Measurements from ENCODE around the gene THSD4.

The THSD4 gene

DNA sequence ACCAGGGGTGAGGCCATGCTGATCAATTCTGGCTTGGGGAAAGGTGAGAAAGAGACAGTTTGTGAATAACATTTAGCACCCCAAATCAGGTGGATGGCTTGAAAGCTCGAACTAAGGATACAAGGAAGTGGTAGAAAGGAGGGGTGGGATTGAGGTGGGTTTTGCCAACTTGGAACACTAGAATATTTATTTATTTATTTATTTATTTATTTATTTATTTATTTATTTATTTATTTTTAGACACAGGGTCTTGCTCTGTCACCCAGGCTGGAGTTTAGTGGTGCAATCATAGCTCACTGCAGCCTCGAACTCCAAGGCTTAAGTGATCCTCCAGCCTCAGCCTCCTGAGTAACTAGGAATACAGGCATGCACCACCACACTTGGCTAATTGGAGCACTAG is 31.0 kb upstream of the THSD4 start:
- Histone ChIP-seq H3K9me3 (ENCODE audit: low read length) (no peaks in the 10 kb centered on the region), H3K4me3 (ENCODE audit: low read depth in 1 of 2, low read length in 2 of 2) (no peak overlapping the region), H3K4me1 (ENCODE audit: insufficient read depth, low read length) (peaks cover 14% of the 10 kb centered on the region), H3K27ac (ENCODE audit: low read depth, low read length) (no peak overlapping the region), H3K27me3 (ENCODE audit: control insufficient read depth in 1 of 2, insufficient read depth in 2 of 2, low read length in 2 of 2) (no peaks in the 10 kb centered on the region), H3K9ac (ENCODE audit: low read length) (no peak overlapping the region), H3K36me3 (ENCODE audit: insufficient read depth, low read length) (no peaks in the 10 kb centered on the region)

DNA sequence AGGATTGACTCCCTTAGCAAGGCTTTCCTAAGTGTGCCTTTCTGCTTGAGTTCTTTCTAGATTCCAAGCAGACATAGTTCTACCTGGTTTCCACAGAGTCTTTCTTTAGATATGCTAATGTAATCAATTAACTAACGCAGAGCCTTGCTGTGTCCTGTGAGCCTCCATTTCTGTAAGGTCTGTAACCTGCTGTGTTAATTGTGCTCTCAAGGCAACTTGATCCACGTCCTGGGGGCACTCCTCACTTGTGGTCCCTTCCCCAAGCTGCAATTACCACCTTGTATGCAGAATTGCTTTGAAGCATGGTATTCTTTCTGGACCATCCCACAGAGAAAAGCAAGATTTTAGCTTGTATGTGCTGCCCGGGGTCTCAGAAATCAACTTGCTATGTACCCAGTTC is 29.5 kb upstream of the THSD4 start:
- Histone ChIP-seq H3K27me3 (ENCODE audit: control insufficient read depth in 1 of 2, insufficient read depth in 2 of 2, low read length in 2 of 2) (no peaks in the 10 kb centered on the region), H3K4me1 (ENCODE audit: insufficient read depth, low read length) (peaks cover 14% of the 10 kb centered on the region), H3K4me3 (ENCODE audit: low read depth in 1 of 2, low read length in 2 of 2) (no peak overlapping the region), H3K9ac (ENCODE audit: low read length) (no peak overlapping the region), H3K9me3 (ENCODE audit: low read length) (no peaks in the 10 kb centered on the region), H3K27ac (ENCODE audit: low read depth, low read length) (no peak overlapping the region), H3K36me3 (ENCODE audit: insufficient read depth, low read length) (no peaks in the 10 kb centered on the region)

- H3K4me1 ChIP-seq (ENCODE audit: insufficient read depth, low read length) = peaks cover 6% of the 10 kb centered on the region
- H3K4me3 ChIP-seq (ENCODE audit: low read depth in 1 of 2, low read length in 2 of 2) = no peak overlapping the region
- no peak overlapping the region for H3K27ac ChIP-seq (ENCODE audit: low read depth, low read length)
- no peaks in the 10 kb centered on the region for H3K27me3 ChIP-seq (ENCODE audit: control insufficient read depth in 1 of 2, insufficient read depth in 2 of 2, low read length in 2 of 2)
- H3K9me3 ChIP-seq (ENCODE audit: low read length) = no peaks in the 10 kb centered on the region
- H3K9ac ChIP-seq (ENCODE audit: low read length) = no peak overlapping the region
- H3K36me3 ChIP-seq (ENCODE audit: insufficient read depth, low read length) = no peaks in the 10 kb centered on the region
Measured at GRCh38 chr15:71088155-71088554, 27.1 kb upstream of the THSD4 start.

DNA sequence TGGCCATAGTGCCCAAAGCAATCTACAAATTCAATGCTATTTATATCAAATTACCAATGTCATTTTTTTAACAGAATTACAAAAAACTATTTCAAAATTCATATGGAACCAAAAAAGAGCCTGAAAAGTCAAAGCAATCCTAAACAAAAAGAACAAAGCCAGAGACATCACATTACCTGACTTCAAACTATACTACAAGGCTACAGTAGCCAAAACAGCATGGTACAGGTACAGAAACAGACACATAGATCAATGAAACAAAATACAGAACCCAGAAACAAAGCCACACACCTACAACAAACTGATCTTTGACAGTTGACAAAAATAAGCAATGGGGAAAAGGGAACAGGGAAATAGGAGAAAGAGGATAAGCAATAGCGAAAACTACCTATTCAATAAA is 26.6 kb upstream of the THSD4 start:
- Histone ChIP-seq H3K4me3 (ENCODE audit: low read depth in 1 of 2, low read length in 2 of 2) (no peak overlapping the region), H3K27me3 (ENCODE audit: control insufficient read depth in 1 of 2, insufficient read depth in 2 of 2, low read length in 2 of 2) (no peaks in the 10 kb centered on the region), H3K9ac (ENCODE audit: low read length) (no peak overlapping the region), H3K4me1 (ENCODE audit: insufficient read depth, low read length) (peaks cover under 1% of the 10 kb centered on the region), H3K36me3 (ENCODE audit: insufficient read depth, low read length) (no peaks in the 10 kb centered on the region), H3K9me3 (ENCODE audit: low read length) (no peaks in the 10 kb centered on the region), H3K27ac (ENCODE audit: low read depth, low read length) (no peak overlapping the region)

DNA sequence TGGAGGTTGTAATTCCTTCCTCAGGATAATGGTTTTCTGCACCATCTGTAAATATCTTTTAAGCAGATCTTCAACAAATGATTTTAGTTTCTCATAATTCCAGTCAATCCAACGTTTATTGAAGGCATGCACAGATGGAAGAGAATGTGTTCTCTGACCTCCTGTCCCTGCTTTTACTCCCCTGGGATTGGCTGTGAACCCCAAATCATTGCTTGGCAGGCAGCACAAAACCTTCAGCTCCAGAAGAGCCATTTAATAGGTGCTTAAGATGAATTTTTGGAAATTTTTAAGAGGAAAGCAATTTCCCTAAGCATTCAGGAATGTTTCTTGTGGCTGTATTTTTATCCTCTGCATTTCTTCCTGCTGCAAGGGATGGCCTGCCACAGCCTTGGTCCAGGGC is 25.5 kb upstream of the THSD4 start:
- no peaks in the 10 kb centered on the region for H3K27me3 ChIP-seq (ENCODE audit: control insufficient read depth in 1 of 2, insufficient read depth in 2 of 2, low read length in 2 of 2)
- no peaks in the 10 kb centered on the region for H3K4me1 ChIP-seq (ENCODE audit: insufficient read depth, low read length)
- no peak overlapping the region for H3K9ac ChIP-seq (ENCODE audit: low read length)
- H3K4me3 ChIP-seq (ENCODE audit: low read depth in 1 of 2, low read length in 2 of 2) = no peak overlapping the region
- no peak overlapping the region for H3K27ac ChIP-seq (ENCODE audit: low read depth, low read length)
- no peaks in the 10 kb centered on the region for H3K36me3 ChIP-seq (ENCODE audit: insufficient read depth, low read length)
- H3K9me3 ChIP-seq (ENCODE audit: low read length) = no peaks in the 10 kb centered on the region

GRCh38 chr15:71091601-71092000 is 23.7 kb upstream of the THSD4 start:
- Histone ChIP-seq H3K9ac (ENCODE audit: low read length) (no peak overlapping the region), H3K27ac (ENCODE audit: low read depth, low read length) (no peak overlapping the region), H3K9me3 (ENCODE audit: low read length) (no peaks in the 10 kb centered on the region), H3K4me1 (ENCODE audit: insufficient read depth, low read length) (no peaks in the 10 kb centered on the region), H3K27me3 (ENCODE audit: control insufficient read depth in 1 of 2, insufficient read depth in 2 of 2, low read length in 2 of 2) (no peaks in the 10 kb centered on the region), H3K36me3 (ENCODE audit: insufficient read depth, low read length) (no peaks in the 10 kb centered on the region), H3K4me3 (ENCODE audit: low read depth in 1 of 2, low read length in 2 of 2) (no peak overlapping the region)

GRCh38 chr15:71092056-71092600 is 23.1 kb upstream of the THSD4 start:
- Histone ChIP-seq H3K9me3 (ENCODE audit: low read length) (no peaks in the 10 kb centered on the region), H3K4me3 (ENCODE audit: low read depth in 1 of 2, low read length in 2 of 2) (no peak overlapping the region), H3K9ac (ENCODE audit: low read length) (no peak overlapping the region), H3K4me1 (ENCODE audit: insufficient read depth, low read length) (no peaks in the 10 kb centered on the region), H3K27ac (ENCODE audit: low read depth, low read length) (no peak overlapping the region), H3K36me3 (ENCODE audit: insufficient read depth, low read length) (no peaks in the 10 kb centered on the region), H3K27me3 (ENCODE audit: control insufficient read depth in 1 of 2, insufficient read depth in 2 of 2, low read length in 2 of 2) (no peaks in the 10 kb centered on the region)

GRCh38 chr15:71093054-71094024 is 21.9 kb upstream of the THSD4 start:
- H3K9ac ChIP-seq (ENCODE audit: low read length) = no peak overlapping the region
- no peaks in the 10 kb centered on the region for H3K4me1 ChIP-seq (ENCODE audit: insufficient read depth, low read length)
- no peaks in the 10 kb centered on the region for H3K9me3 ChIP-seq (ENCODE audit: low read length)
- H3K36me3 ChIP-seq (ENCODE audit: insufficient read depth, low read length) = no peaks in the 10 kb centered on the region
- H3K4me3 ChIP-seq (ENCODE audit: low read depth in 1 of 2, low read length in 2 of 2) = no peak overlapping the region
- H3K27me3 ChIP-seq (ENCODE audit: control insufficient read depth in 1 of 2, insufficient read depth in 2 of 2, low read length in 2 of 2) = no peaks in the 10 kb centered on the region
- H3K27ac ChIP-seq (ENCODE audit: low read depth, low read length) = no peak overlapping the region

GRCh38 chr15:71094137-71094536 is 21.1 kb upstream of the THSD4 start:
- Histone ChIP-seq H3K27ac (ENCODE audit: low read depth, low read length) (no peak overlapping the region), H3K36me3 (ENCODE audit: insufficient read depth, low read length) (no peaks in the 10 kb centered on the region), H3K27me3 (ENCODE audit: control insufficient read depth in 1 of 2, insufficient read depth in 2 of 2, low read length in 2 of 2) (no peaks in the 10 kb centered on the region), H3K4me3 (ENCODE audit: low read depth in 1 of 2, low read length in 2 of 2) (no peak overlapping the region), H3K9me3 (ENCODE audit: low read length) (no peaks in the 10 kb centered on the region), H3K9ac (ENCODE audit: low read length) (no peak overlapping the region), H3K4me1 (ENCODE audit: insufficient read depth, low read length) (no peaks in the 10 kb centered on the region)

DNA sequence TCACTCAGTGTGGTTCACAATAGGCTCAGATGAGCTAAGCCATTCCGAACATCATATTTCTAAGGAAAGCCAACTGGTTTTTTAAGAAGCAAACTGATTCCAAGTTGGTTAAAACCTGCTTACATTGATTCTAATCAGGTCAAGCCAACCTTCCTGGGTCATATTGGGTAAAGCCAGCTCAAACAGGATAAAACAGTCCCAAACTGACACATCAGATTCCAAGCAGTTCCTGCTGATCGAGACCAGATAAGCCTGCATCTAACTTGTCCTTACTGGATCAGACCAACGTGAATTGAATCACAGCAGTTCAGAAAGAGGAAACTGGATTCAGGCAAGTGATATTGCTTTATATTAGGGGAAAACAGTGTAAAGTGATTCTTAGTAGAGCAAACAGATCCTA is 18.6 kb upstream of the THSD4 start:
- no peaks in the 10 kb centered on the region for H3K36me3 ChIP-seq (ENCODE audit: insufficient read depth, low read length)
- no peak overlapping the region for H3K27ac ChIP-seq (ENCODE audit: low read depth, low read length)
- H3K4me1 ChIP-seq (ENCODE audit: insufficient read depth, low read length) = no peaks in the 10 kb centered on the region
- H3K4me3 ChIP-seq (ENCODE audit: low read depth in 1 of 2, low read length in 2 of 2) = no peak overlapping the region
- no peaks in the 10 kb centered on the region for H3K27me3 ChIP-seq (ENCODE audit: control insufficient read depth in 1 of 2, insufficient read depth in 2 of 2, low read length in 2 of 2)
- no peak overlapping the region for H3K9ac ChIP-seq (ENCODE audit: low read length)
- H3K9me3 ChIP-seq (ENCODE audit: low read length) = no peaks in the 10 kb centered on the region

GRCh38 chr15:71097890-71098289 is 17.4 kb upstream of the THSD4 start:
- no peak overlapping the region for H3K27ac ChIP-seq (ENCODE audit: low read depth, low read length)
- H3K36me3 ChIP-seq (ENCODE audit: insufficient read depth, low read length) = no peaks in the 10 kb centered on the region
- H3K27me3 ChIP-seq (ENCODE audit: control insufficient read depth in 1 of 2, insufficient read depth in 2 of 2, low read length in 2 of 2) = no peaks in the 10 kb centered on the region
- no peak overlapping the region for H3K4me3 ChIP-seq (ENCODE audit: low read depth in 1 of 2, low read length in 2 of 2)
- no peaks in the 10 kb centered on the region for H3K4me1 ChIP-seq (ENCODE audit: insufficient read depth, low read length)
- no peak overlapping the region for H3K9ac ChIP-seq (ENCODE audit: low read length)
- no peaks in the 10 kb centered on the region for H3K9me3 ChIP-seq (ENCODE audit: low read length)

GRCh38 chr15:71098920-71099319 is 16.4 kb upstream of the THSD4 start:
- Histone ChIP-seq H3K9ac (ENCODE audit: low read length) (no peak overlapping the region), H3K27me3 (ENCODE audit: control insufficient read depth in 1 of 2, insufficient read depth in 2 of 2, low read length in 2 of 2) (no peaks in the 10 kb centered on the region), H3K4me1 (ENCODE audit: insufficient read depth, low read length) (no peaks in the 10 kb centered on the region), H3K9me3 (ENCODE audit: low read length) (no peaks in the 10 kb centered on the region), H3K36me3 (ENCODE audit: insufficient read depth, low read length) (no peaks in the 10 kb centered on the region), H3K4me3 (ENCODE audit: low read depth in 1 of 2, low read length in 2 of 2) (no peak overlapping the region), H3K27ac (ENCODE audit: low read depth, low read length) (no peak overlapping the region)

Measured in muscle layer of colon (tissue), 2 donors.